GM13977 (cell line): ENCODE measurements around the gene HOXC5.
A peak's percentile ranks its signal among the peaks of the same experiment; 100 is the strongest.

Experiments
- DNase-seq: peaks from one replicate; pipeline ENCODE4 v3.0.0; 2012; ENCODE audit warnings: low spot score
- in situ Hi-C: fragments of 300-500 bp; cut with MboI; formaldehyde crosslinking; loops from one replicate; pipeline ENCODE4 v1.12.0; 2022; ENCODE audit warnings: low sequenced_read_pairs, low pct_unique_long_range_greater_than_20kb, mixed read lengths, inconsistent platforms; ENCODE audit not compliant: unreplicated experiment
- TF ChIP-seq, protein P1 (sequence below): IDR thresholded peaks from 2 replicates; pipeline ENCODE4 v1.5.1; 2012; ENCODE audit warnings: mild to moderate bottlenecking, control low read depth; ENCODE audit not compliant: insufficient read depth; ENCODE audit errors: extremely low read depth, missing control alignments

Gene HOXC5

DNA sequence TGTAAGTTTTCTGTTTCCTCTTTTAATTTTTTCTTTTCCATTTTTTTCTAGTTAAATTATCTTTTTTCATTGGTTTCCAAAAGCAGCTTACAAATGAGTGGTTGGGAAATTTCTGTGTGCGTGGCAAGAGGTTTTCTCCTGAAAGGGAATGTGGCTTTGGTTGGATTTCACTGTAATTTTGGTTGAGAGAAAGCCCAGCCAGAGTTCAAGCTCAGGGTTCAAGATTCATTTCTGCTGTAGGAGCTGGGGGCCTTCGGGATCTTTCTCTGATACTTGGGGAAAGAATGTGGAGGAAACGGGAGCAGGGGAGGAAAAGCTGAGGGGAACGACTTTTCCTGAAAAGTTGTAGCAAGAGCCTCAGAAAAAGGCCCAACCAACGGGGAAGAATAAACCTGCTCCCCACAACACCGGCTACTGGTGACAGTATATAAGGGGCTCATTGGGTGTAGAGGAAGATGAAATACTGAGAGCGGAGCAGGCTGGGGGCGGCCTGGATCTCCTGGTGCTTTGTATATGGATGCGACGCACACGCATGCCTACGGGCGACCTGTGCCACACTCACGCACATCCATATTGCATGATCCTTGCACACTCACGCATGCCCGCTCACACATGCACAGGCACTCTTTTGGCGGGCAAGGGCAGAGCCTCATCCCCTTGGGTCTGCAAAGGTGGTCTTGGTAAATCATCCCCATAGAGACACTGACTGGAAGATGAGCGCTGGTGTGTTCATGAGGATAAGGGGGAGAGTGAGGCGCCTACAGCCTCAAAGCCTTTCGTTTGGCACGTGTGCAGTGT, 46.0 kb upstream of the HOXC5 start:
- TF ChIP-seq, protein P1, sequence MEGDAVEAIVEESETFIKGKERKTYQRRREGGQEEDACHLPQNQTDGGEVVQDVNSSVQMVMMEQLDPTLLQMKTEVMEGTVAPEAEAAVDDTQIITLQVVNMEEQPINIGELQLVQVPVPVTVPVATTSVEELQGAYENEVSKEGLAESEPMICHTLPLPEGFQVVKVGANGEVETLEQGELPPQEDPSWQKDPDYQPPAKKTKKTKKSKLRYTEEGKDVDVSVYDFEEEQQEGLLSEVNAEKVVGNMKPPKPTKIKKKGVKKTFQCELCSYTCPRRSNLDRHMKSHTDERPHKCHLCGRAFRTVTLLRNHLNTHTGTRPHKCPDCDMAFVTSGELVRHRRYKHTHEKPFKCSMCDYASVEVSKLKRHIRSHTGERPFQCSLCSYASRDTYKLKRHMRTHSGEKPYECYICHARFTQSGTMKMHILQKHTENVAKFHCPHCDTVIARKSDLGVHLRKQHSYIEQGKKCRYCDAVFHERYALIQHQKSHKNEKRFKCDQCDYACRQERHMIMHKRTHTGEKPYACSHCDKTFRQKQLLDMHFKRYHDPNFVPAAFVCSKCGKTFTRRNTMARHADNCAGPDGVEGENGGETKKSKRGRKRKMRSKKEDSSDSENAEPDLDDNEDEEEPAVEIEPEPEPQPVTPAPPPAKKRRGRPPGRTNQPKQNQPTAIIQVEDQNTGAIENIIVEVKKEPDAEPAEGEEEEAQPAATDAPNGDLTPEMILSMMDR = no peak
- DNase-seq = no peak
- in situ Hi-C loops = no loop called here

DNA sequence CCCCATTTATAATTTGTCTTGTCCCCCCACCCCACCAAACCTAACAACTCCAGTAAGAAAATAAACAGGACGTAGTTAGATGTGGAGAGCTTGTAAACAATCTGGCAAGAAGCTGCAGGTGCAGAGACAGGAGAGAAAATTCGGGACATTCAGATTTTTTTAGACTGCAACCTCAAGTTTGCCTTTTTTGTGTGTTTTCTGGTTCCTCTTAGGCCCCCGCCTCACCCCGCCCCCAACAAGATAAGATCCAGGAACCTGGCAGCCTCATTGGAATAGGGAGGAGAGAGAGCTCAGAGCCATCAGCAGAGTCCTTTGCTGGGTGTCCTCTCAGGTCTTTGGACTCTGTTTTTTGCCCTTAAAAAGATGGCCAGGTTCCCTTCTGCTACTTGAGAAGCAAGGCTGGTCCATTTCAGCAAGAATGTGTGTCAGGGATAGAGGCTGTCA, 45.0 kb upstream of the HOXC5 start:
- DNase-seq = no peak
- in situ Hi-C loops = no loop called here

GRCh38 chr12:53988541-53989226, 44.2 kb upstream of the HOXC5 start:
- TF ChIP-seq, protein P1 = no peak
- no peak for DNase-seq
- in situ Hi-C loops = no loop called here

More for the DNA sequence above, 45.0 kb upstream of the HOXC5 start:
- TF ChIP-seq, protein P1 = no peak

GRCh38 chr12:53989227-53990113, 43.4 kb upstream of the HOXC5 start:
- peak; percentile 78 for DNase-seq
- TF ChIP-seq, protein P1 = peak; percentile 66
- in situ Hi-C loops = no loop called here

GRCh38 chr12:53990311-53991076, 42.4 kb upstream of the HOXC5 start:
- no peak for DNase-seq
- TF ChIP-seq, protein P1 = no peak
- in situ Hi-C loops = no loop called here
